ACC112 (cell line): ENCODE results near the gene ADAMTS12.
A peak's percentile ranks its signal among the peaks of the same experiment; 100 is the strongest.
"Not testable (repeated sequence)": the region's sequence is repeated elsewhere in the genome, so short reads cannot be mapped to it uniquely, and the experiment has no call there.

ENCODE experiments used
- H2AFZ ChIP-seq: fragments of 200-600 bp; sonication (generic); one replicate; pipeline ENCODE4 v1.6.0; 2017; ENCODE audit warnings: antibody characterized with exemption, low read length; ENCODE audit not compliant: unreplicated experiment
- H3K27ac ChIP-seq: fragments of 200-600 bp; sonication (generic); 2 replicates; pipeline ENCODE4 v1.5.1; 2014; ENCODE audit warnings: low read depth, mild to moderate bottlenecking, antibody characterized with exemption, low read length, moderate library complexity
- H3K27me3 ChIP-seq: fragments of 200-600 bp; sonication (generic); 2 replicates; pipeline ENCODE4 v1.6.1; 2014; ENCODE audit warnings: mild to moderate bottlenecking, antibody characterized with exemption, low read length, moderate library complexity, mixed read lengths; ENCODE audit not compliant: insufficient read depth
- H3K36me3 ChIP-seq: fragments of 200-600 bp; sonication (generic); 2 replicates; pipeline ENCODE4 v1.6.1; 2016; ENCODE audit warnings: mild to moderate bottlenecking, antibody characterized with exemption, low read length, moderate library complexity, mixed read lengths; ENCODE audit not compliant: insufficient read depth
- H3K4me1 ChIP-seq: fragments of 200-600 bp; sonication (generic); one replicate; pipeline ENCODE4 v1.6.1; 2016; ENCODE audit warnings: low read length, mixed read lengths; ENCODE audit not compliant: insufficient read depth, unreplicated experiment, control insufficient read depth
- H3K4me3 ChIP-seq: fragments of 200-600 bp; sonication (generic); 2 replicates; pipeline ENCODE4 v1.5.1; 2014; ENCODE audit warnings: mild to moderate bottlenecking, low read depth, low read length
- H3K79me2 ChIP-seq: fragments of 200-600 bp; sonication (generic); one replicate; pipeline ENCODE4 v1.6.0; 2016; ENCODE audit warnings: low read length; ENCODE audit not compliant: control insufficient read depth, unreplicated experiment, insufficient read depth

Gene ADAMTS12

GRCh38 chr5:33936004-33936380 lies 44.2 kb upstream of the ADAMTS12 start:
- H3K27ac ChIP-seq: no peak overlapping the region
- no peaks in the 10 kb centered on the region for H3K36me3 ChIP-seq
- H3K4me3 ChIP-seq: peak overlapping the region; percentile 77
- no peaks in the 10 kb centered on the region for H3K79me2 ChIP-seq
- H3K27me3 ChIP-seq: peaks cover 50% of the 10 kb centered on the region
- H3K4me1 ChIP-seq: peaks cover 14% of the 10 kb centered on the region
- H2AFZ ChIP-seq: peak overlapping the region; percentile 39

DNA sequence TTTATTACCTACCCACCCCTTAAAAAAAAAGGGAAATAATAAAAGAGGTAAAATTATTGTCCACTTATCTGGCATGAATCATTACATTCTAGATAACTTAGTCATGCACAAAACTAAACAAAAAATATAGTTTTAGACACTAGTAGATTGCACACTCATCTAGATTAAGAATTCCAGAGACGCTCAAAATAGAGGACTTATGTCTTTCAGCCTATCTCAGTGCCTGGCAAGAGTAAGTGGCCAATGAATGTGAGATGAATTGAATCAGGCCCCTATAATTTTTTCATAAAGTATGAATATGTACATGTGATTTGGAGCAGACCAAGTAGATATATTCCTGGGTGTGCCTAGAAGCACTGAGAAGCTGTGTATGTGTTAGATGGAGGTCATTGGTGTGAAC lies 42.4 kb upstream of the ADAMTS12 start:
- no peaks in the 10 kb centered on the region for H3K79me2 ChIP-seq
- peak overlapping the region; percentile 53 for H3K27ac ChIP-seq
- H3K36me3 ChIP-seq: no peaks in the 10 kb centered on the region
- H2AFZ ChIP-seq: no peak overlapping the region
- H3K4me3 ChIP-seq: no peak overlapping the region
- peaks cover 14% of the 10 kb centered on the region for H3K4me1 ChIP-seq
- H3K27me3 ChIP-seq: peaks cover 32% of the 10 kb centered on the region

DNA sequence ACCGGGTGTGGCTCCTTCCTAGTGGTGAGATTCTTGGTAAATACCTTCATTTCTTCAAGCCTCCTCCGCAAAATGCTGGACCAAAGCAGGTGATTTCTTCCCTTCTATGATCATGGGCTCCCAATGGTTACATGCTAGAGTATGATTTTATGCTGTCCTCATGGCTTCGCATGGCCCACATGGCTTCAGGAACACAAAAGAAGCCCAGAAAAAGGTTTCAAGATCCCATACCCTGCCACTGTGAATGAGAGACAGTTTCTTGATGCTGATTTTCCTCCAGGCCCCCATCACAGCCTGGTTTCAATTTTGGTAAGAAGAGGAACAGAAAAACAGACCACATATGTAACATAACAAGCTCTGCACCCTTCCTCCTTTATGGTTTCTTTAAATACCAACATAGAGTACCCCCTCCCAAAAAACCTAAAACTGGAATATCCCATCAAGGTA lies 42.0 kb upstream of the ADAMTS12 start:
- Histone ChIP-seq H3K27ac (peak overlapping the region; percentile 25; the same call in 1 of the 2 replicates), H3K4me1 (peaks cover 14% of the 10 kb centered on the region), H3K4me3 (no peak overlapping the region), H3K79me2 (no peaks in the 10 kb centered on the region), H3K27me3 (peaks cover 27% of the 10 kb centered on the region), H3K36me3 (no peaks in the 10 kb centered on the region), H2AFZ (no peak overlapping the region)

- no peak overlapping the region for H3K27ac ChIP-seq
Observed at GRCh38 chr5:33931136-33931535, 39.3 kb upstream of the ADAMTS12 start.

DNA sequence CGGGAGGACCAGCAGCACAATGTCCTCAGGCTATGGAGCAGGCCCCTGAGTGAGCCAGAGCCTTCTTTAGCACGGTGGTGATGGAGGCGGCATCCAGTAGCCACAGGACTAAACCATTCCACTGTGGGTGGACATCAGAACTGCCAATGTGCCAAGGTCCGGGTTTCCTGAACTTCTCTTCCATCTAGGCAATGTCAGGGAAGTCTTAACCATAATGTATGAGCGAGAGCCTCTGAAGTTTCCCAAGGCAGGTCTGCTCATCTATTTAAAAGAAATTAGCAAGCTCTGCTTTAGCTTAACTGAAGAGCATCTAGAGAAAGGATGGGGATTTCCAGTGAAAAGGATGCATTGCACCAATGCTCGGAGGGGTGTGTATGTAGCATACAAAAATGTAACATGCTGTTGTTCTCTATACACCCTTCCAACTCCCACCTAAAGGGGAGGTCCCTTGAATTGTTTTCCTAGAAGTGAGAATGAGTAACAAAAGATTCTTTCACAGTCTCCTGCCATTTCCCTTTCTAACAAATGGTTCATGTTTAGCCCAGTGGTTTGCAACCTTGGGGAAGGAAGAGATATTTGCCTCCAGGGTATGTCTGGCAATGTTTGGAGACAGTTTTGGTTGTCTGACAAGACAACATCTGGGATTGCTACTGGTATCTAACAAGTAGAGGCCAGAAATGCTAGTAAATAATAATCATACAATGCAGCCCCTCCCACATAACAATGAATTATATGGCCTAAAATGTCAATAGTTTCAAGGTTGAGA lies 38.3 kb upstream of the ADAMTS12 start:
- Histone ChIP-seq H2AFZ (no peak overlapping the region), H3K27ac (no peak overlapping the region), H3K4me1 (peaks cover 9% of the 10 kb centered on the region), H3K4me3 (no peak overlapping the region), H3K36me3 (no peaks in the 10 kb centered on the region), H3K27me3 (no peaks in the 10 kb centered on the region), H3K79me2 (no peaks in the 10 kb centered on the region)

More at GRCh38 chr5:33931136-33931535, 39.3 kb upstream of the ADAMTS12 start:
- peaks cover 1% of the 10 kb centered on the region for H3K27me3 ChIP-seq
- H3K36me3 ChIP-seq: no peaks in the 10 kb centered on the region
- no peak overlapping the region for H2AFZ ChIP-seq
- H3K79me2 ChIP-seq: no peaks in the 10 kb centered on the region
- peaks cover 9% of the 10 kb centered on the region for H3K4me1 ChIP-seq
- no peak overlapping the region for H3K4me3 ChIP-seq

- no peaks in the 10 kb centered on the region for H3K79me2 ChIP-seq
- H3K27ac ChIP-seq: no peak overlapping the region
- no peak overlapping the region for H3K4me3 ChIP-seq
- no peaks in the 10 kb centered on the region for H3K36me3 ChIP-seq
- H2AFZ ChIP-seq: no peak overlapping the region
- no peaks in the 10 kb centered on the region for H3K4me1 ChIP-seq
- no peaks in the 10 kb centered on the region for H3K27me3 ChIP-seq
Observed at GRCh38 chr5:33928283-33928682, 36.5 kb upstream of the ADAMTS12 start.

DNA sequence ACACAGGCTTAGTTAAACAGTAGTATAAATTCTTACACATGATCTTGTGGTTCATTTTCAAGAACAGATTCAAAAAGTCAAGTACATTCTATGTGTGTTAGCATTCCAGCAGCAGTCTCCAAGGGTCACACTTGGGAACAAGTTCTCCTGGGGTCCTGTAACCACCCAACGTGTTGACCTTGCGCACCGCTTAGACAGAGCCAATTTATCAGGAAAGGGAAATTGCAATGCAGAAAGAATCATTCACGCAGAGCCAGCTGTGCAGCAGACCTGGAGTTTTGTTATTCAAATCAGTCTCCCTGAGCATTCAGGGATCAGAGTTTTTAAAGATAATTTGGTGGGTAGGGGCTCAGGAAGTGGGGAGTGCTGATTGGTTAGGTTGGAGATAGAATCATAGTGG lies 35.9 kb upstream of the ADAMTS12 start:
- no peak overlapping the region for H3K27ac ChIP-seq
- H3K4me1 ChIP-seq: no peaks in the 10 kb centered on the region
- no peaks in the 10 kb centered on the region for H3K27me3 ChIP-seq
- no peaks in the 10 kb centered on the region for H3K79me2 ChIP-seq
- no peaks in the 10 kb centered on the region for H3K36me3 ChIP-seq
- no peak overlapping the region for H3K4me3 ChIP-seq
- no peak overlapping the region for H2AFZ ChIP-seq

DNA sequence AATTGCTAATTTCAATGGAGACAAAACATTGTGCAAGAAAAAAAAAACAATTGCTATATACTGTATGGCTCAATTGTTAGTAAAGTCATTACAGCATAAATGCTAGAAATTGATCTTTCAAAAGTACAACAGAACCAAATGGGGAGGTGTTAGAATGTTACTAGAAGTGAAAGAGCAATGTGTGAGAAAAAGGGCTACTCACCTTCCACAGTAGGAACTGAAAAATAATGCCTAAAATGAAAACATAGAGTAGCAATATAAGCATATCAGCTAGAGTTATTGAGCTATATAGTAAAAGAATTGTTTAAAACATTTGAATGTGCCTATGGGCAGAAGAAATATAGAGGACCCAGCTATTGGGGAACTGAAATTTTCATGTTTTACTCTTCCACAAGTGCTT lies 33.5 kb upstream of the ADAMTS12 start:
- H3K36me3 ChIP-seq: no peaks in the 10 kb centered on the region
- H3K4me3 ChIP-seq: no peak overlapping the region
- no peak overlapping the region for H2AFZ ChIP-seq
- H3K4me1 ChIP-seq: no peaks in the 10 kb centered on the region
- H3K27me3 ChIP-seq: peaks cover 6% of the 10 kb centered on the region; the same call in 1 of the 2 replicates
- no peak overlapping the region for H3K27ac ChIP-seq
- no peaks in the 10 kb centered on the region for H3K79me2 ChIP-seq

DNA sequence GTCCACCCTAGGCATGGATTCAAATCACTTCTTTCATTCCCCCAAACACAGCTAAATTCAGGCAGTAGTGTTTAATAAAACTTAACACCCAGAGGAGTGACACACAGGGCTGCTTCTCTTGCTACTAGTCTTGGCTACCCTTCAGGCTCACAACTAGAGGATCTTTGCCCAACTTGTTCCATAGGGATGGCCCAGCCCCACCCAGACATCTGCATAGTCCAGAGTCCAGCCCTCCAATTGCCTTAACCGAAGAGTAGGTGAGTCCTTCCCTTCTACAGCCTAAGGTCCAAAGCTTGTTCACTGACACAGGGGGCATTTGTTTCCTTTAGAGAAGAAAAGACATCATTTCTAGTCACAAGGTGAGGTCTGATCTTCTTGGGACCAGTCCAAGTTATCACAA lies 29.2 kb upstream of the ADAMTS12 start:
- Histone ChIP-seq H3K4me1 (no peaks in the 10 kb centered on the region), H2AFZ (no peak overlapping the region), H3K4me3 (no peak overlapping the region), H3K36me3 (no peaks in the 10 kb centered on the region), H3K27ac (no peak overlapping the region), H3K79me2 (no peaks in the 10 kb centered on the region), H3K27me3 (peaks cover 15% of the 10 kb centered on the region; the same call in 1 of the 2 replicates)

DNA sequence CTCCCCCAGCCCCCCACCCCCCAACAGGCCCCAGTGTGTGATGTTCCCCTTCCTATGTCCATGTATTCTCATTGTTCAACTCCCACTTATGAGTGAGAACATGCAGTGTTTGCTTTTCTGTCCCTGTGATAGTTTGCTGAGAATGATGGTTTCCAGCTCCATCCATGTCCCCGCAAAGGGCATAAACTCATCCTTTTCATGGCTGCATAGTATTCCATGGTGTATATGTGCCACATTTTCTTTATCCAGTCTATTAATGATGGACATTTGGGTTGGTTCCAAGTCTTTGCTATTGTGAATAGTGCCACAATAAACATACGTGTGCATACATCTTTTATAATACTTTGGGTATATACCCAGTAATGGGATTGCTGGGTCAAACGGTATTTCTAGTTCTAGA lies 23.1 kb upstream of the ADAMTS12 start:
- H3K4me3 ChIP-seq, H3K27ac ChIP-seq, H3K4me1 ChIP-seq, H3K36me3 ChIP-seq, H2AFZ ChIP-seq, H3K79me2 ChIP-seq: not testable (repeated sequence)
- peaks cover 17% of the 10 kb centered on the region; the same call in 1 of the 2 replicates for H3K27me3 ChIP-seq

DNA sequence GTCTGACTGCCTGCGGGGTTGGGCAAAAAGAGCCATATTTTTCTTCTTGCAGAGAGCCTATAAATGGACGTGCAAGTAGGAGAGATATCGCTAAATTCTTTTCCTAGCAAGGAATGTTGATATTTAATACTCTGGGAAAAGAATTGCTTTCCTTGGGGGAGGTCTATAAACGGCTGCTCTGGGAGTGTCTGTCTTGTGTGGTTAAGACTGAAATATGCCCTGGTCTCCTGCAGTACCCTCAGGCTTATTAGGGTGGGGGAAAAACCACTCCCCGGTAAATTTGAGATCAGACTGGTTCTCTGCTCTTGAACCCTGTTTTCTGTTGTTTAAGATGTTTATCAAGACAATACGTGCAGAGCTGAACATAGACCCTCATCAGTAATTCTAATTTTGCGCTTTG lies 14.5 kb upstream of the ADAMTS12 start:
- not testable (repeated sequence) for H3K79me2 ChIP-seq, H2AFZ ChIP-seq, H3K4me3 ChIP-seq, H3K27me3 ChIP-seq, H3K36me3 ChIP-seq, H3K27ac ChIP-seq, H3K4me1 ChIP-seq
